Stimulated activated CD8-positive, alpha-beta memory T cell treated with anti-CD3 and anti-CD28 coated beads, Interleukin-4, amount 100 ng/mL, for 4 hours (primary cell): Measurements from ENCODE around the gene KRTAP10-7.
"Not testable (repeated sequence)": the region's sequence is repeated elsewhere in the genome, so short reads cannot be mapped to it uniquely, and the experiment has no call there.

Experiments used
- DNase-seq, 2 donors: peaks; one replicate each; pipeline ENCODE4 v3.0.0-alpha.2; 2020; ENCODE audit warnings: low read depth in 2 of 2, low spot score in 1 of 2

The KRTAP10-7 gene

GRCh38 chr21:44627831-44628233, 27.4 kb downstream of the KRTAP10-7 start:
- DNase-seq, result not testable (repeated sequence)

- no peak for DNase-seq
Measured at GRCh38 chr21:44628707-44629391, 28.5 kb downstream of the KRTAP10-7 start.

GRCh38 chr21:44630440-44630839, 30.0 kb downstream of the KRTAP10-7 start:
- DNase-seq, result no peak

- no peak for DNase-seq
Measured at GRCh38 chr21:44632067-44632466, 31.7 kb downstream of the KRTAP10-7 start.

GRCh38 chr21:44636209-44637017, 36.0 kb downstream of the KRTAP10-7 start:
- no peak for DNase-seq

GRCh38 chr21:44637018-44637850, 36.8 kb downstream of the KRTAP10-7 start, which contains the start of gene KRTAP10-10:
Gene KRTAP10-10, plus strand, starts transcription at chr21:44637356. Its CDS starts 62 bp downstream, at chr21:44637418.
- no peak for DNase-seq

- not testable (repeated sequence) for DNase-seq
Measured at GRCh38 chr21:44637851-44638348, 37.5 kb downstream of the KRTAP10-7 start.

- DNase-seq, result not testable (repeated sequence)
Measured at GRCh38 chr21:44638506-44639330, 38.3 kb downstream of the KRTAP10-7 start.

GRCh38 chr21:44639331-44639655, 38.9 kb downstream of the KRTAP10-7 start:
- no peak for DNase-seq

- no peak for DNase-seq
Measured at GRCh38 chr21:44640761-44641160, 40.4 kb downstream of the KRTAP10-7 start.

- no peak for DNase-seq
Measured at GRCh38 chr21:44643741-44644310, 43.4 kb downstream of the KRTAP10-7 start.

- no peak for DNase-seq
Measured at GRCh38 chr21:44644878-44645277, 44.5 kb downstream of the KRTAP10-7 start.

GRCh38 chr21:44646366-44647221, 46.2 kb downstream of the KRTAP10-7 start, which contains the start of gene KRTAP10-11:
Gene KRTAP10-11, plus strand, starts transcription at chr21:44646414. Its CDS starts 45 bp downstream, at chr21:44646459.
- not testable (repeated sequence) for DNase-seq

GRCh38 chr21:44647222-44647552, 46.8 kb downstream of the KRTAP10-7 start:
- no peak for DNase-seq

- no peak for DNase-seq
Measured at GRCh38 chr21:44648557-44649311, 48.3 kb downstream of the KRTAP10-7 start.

GRCh38 chr21:44649521-44650100, 49.2 kb downstream of the KRTAP10-7 start:
- no peak for DNase-seq

- DNase-seq, result no peak
Measured at GRCh38 chr21:44650265-44650972, 50.0 kb downstream of the KRTAP10-7 start.
